CD4-positive, alpha-beta T cell treated with Interleukin-17A for 4 hours (primary cell): ENCODE measurements around the gene GALNS.

Source experiments
- DNase-seq: peaks from one replicate; pipeline ENCODE4 v3.0.0-alpha.2; 2020; ENCODE audit warnings: mixed read lengths

The GALNS gene

DNA sequence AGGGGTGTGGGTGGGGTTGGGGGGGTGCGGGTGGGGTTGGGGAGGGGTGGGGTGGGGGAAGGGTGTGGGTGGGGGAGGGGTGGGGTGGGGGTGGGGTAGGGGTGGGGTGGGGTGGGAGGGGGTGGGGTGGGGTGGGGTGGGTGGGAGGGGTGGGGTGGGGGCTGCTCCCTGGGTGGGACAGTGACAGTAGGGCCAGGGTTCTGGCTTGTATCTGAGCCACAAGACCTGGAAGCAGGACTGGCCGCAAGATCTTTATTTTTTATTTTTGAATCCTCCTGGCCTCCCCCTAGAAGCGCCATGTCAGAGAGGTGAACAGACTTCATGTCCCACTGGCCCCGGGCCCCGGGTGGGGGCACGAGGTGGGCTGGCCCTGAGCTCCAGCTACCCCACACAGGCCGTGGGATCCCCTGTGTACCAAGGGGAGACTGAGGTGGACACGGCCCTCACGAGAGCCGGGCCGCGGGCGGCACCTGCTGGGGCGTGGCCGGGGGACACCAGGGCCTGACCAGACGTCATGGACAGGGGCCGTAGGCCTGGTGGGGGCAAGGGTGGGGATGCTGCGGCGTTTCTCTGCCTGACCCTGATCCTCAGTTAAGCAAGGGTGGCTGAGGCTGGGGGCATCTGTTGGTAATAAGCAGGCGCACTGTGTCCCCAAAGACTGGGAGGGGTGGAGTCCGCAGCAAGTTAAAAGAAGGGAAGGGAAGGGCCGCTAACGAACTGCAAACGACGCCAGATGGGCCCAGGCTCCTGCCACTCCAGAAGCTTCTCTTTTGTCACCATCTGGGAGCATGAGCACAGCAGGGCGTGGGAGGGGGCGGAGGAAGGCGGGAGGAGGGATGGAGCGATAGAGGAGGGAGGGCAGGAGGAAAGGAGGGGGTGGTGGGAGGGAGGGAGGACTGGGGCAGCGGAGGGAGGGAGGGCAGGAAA is 32.0 kb upstream of the GALNS start:
- no peak for DNase-seq

DNA sequence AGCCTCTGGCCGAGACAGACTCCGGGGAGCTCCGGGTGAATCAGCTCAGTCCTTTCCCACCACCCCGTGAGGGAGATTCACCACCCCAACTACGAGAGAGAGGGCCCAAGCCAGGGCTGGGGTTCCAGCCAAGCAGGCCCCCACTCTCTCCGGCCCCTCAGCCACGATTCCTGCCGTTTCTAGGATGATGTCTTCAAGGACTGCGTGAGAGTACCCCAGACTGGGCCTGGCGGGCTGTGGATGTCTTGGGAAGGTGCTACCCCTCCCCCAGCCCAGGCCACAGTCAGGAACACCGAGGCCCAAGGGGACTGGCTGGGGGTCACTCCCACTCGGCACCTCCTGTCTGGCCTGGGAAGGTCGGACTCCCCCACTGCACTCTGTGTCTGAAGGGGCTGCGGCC is 31.3 kb upstream of the GALNS start:
- DNase-seq, result no peak

DNA sequence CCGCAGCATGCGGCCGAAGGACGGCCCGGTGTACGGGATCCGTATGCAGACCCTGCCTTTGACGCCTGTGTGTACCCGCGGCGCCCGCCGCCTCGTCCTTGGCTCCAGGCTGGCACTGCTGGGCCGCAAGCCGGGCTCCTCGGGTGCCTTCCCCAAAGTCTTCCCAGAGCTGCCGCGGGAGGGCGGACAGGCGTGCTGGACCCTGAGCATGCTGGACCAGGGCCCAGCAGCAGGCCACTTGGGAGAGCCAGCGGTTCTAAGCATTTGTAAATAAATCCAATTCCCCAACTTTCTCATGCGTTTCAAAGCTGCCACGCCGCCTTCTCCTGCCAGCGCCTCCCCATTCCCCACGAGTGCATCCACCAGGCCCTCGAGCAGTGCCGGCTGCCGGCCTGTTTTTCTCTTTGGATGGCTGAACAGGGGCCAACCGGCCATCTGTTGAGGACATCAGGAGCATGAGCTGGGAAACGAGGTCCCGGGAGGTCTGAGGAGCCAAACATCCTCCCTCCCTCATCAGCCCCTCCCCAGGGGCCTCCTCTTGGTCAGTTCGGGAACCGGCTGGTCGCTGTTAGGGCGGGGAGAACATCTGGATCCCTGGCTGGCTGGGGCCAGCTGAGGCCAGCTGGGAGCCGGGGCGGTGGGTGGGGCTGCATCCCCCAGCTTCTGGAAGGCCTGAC is 30.2 kb upstream of the GALNS start:
- no peak for DNase-seq

DNA sequence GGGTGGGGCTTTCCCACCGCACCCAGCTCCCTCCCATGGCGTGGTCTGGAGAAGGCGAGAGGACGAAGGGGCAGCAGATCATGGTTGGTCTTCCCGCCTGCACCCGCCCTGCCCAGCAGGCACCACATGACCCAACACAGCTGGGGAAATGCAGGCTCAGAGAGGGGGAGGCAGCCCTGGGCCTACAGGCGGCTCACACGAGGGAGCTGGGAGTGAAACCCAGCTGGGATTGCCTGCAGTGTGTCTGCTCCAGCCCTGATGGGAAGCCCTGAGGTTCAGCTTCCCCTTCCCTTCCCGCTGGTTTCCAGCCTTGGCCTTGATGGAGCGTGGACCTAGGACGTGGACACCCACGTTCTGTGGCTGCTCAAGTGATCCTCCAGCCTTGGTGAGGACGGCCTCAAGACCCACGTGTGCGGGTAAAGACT is 29.7 kb upstream of the GALNS start:
- no peak for DNase-seq

DNA sequence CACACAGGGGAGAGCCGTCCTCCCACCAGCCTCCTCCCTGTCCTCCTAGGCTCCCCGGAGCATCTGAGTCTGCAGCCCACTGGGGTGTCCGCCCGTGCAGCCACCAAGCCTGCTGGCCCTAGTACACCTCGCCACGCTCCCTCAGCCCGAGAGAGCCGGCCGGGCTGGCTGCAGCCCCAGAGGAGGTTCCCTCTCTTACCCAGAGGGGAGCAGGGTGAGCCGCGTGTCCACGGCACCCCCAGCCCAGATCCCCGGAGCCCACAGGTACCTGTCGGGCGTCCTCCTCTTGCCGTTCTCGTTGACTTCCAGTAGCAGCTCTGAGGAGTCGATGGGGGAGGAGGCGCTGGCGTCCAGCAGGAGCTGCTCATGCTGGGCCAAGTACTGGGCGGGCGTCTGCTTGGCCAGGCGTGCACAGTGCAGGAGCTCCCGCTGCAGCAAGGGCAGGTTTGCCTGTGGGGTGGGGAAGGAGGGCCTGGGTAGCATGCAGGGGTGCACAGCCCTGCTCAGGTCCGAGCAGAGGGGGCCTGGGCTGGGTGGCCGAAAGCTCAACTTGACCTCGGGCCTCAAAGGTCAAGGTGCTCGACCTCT is 29.0 kb upstream of the GALNS start:
- no peak for DNase-seq

DNA sequence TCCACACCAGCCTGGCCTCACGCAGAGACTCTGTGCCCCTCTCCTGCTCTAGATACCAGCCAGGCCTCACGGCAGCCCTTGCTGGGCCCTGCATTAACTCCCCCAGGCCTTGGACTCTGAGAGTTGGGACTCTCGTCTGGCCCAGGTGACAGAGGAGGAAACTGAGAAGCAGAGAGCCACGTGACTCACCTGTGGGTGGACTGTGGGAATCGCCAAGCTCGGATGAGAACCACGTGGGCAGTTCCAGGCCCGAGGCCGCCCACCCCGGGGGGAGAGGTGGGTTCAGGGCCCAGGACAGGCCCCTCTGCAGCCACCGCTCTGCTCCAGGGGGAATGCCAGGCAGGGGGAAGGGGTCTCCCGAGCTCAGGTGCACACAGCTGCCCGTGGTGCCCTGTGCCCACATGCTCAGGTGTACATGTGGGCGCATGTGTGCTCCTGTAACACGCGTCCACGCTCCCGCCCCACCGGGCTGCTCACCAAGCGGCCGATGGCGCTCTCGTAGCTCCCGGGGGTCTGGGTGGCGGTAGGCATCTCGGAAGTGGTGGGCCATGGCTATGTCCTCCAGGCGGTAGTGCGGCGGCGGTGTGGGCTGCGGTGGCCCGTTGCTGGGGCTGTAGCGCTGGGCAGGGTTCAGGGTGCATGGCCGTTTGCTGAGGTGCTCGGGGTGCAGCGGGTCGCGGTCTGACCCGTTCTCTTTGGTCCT is 28.0 kb upstream of the GALNS start:
- no peak for DNase-seq

DNA sequence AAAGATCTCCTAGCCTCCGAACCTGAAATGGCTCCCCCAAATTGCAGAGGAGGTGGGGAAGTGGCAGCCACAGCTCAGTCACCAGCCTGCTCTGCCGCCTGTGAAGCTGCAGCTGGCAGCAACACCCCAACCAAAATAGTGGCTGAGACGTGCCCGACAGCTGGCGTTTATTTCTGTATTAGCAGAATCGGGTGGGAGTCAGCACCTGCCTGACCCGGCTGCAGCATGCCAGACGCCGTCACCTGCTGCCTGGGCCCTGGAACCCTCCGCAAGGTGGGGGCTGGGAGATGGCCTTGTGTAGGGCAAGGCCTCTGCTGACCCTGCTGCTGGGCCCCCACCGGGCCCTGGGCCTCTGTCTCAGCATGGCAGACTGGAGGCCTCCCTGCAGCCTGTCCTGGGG is 27.2 kb upstream of the GALNS start:
- DNase-seq, result no peak

DNA sequence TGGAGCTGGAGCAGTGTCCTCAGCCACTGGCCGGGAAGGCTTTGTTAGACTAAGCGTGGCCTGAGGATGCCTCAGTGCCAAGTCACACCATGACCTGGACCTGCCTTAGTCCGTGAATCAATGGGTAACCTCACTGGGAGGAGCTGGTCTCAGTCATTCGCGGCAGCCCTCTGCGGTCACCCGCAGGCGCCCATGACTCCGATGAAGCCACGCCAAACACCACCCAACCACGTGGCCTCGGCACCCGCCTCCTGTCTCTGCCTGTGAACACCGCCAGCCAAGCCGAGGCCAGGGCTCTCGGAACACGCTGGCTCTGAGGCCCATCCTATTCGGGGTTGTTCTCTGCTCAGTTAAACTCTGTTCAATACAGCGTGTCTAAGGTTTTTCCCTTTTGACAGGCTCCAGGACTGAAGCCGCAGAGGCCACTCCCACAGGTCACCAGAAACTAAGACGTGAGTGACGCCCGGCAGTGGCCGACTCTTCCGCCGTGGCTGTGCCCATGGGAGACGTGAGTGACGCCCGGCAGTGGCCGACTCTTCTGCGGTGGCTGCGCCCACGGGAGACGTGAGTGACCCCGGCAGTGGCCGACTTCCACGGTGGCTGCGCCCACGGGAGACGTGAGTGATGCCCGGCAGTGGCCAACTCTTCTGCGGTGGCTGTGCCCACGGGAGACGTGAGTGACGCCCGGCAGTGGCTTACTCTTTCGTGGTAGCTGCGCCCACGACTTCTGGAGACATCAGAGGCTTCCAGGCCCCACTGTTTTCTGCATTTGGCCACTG is 26.6 kb upstream of the GALNS start:
- no peak for DNase-seq

DNA sequence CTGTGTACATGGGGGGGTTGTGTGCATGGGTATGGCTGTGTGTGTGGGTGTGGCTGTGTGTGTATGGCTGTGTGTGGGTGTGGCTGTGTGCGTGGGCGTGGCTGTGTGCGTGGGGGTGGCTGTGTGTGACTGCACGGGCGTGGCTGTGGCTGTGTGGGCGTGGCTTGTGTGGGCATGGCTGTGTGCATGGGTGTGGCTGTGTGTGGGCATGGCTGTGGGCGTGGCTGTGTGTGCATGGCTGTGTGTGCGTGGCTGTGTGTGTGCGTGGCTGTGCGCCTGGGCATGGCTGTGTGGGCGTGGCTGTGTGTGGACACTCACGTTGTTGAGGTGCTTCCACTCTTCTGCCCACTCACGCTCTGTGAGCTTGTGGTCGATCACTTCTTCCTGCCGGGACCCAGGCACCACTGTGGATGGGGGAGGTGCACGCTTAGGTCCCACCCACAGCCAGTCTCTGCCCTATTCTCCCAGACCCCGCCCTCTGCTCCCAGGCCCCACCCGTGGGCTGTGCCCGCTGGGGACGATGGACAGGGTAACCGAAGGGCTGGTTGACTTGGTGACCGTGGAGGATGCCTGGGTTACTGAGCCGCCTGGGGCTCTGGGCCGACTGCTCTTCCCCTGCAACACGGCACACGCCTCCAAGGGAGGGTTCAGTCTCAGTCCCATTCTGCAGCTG is 25.7 kb upstream of the GALNS start:
- DNase-seq, result no peak

DNA sequence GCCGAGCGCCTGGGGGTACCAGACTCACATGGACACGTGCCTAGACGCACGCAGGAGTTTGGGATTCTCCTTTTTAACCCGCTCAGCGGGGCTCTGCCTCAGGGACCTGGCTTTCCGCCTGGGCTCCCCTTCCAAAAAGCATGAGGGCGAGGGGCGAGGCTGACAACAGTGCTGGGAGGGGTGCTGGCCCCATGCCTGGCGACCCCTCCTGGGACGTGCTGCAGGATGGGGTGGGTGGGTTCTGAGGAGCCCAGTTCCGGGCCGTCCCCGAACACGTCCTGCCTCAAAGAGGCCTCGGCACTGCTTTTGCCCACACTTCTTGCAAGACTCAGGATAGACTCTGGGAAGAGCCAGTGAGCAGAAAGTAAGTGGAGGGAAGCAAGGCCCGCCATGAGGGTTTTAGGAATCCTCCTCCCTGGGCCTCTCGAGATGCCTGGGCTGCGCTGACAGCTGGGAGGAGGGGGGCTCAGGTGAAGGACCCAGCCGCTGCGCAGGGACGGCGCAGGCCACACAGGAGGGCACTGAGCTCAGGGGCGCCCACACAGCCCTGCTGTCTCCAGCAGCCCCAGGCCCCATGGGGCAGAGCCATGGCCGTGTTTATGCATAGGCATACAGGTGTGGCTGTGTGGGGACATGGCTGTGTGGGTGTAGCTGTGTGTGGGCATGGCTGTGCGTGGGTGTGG is 25.1 kb upstream of the GALNS start:
- DNase-seq, result no peak

DNA sequence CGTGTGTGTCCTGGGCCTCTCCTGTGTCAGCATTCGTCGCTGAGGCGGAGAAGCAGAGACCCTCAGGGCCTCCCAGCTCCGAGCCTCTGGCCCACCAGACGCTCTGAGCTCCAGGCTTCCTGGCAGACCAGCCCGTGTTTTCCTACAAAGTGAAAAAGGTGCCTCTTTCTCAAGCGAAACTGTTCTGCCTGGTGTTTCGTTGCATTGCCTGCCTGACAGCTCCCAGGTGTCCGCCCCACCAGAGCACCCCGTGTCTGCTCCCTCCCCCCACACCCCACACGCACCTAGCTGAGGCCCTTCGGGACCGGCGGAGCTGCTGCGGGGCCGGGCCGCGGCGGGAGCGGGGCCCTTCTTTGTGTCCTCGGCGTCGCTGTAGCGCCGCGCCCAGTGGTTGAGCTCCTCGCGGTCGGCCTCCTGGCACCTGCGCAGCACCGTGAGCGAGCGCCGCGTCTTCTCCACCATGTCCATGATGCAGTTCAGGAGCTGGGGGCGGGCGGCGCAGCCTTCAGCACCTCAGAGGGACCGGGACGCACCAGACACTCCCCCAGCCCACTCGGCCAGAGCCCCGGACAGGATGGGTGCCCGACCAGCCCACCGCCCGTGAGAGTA is 24.4 kb upstream of the GALNS start:
- DNase-seq, result no peak

DNA sequence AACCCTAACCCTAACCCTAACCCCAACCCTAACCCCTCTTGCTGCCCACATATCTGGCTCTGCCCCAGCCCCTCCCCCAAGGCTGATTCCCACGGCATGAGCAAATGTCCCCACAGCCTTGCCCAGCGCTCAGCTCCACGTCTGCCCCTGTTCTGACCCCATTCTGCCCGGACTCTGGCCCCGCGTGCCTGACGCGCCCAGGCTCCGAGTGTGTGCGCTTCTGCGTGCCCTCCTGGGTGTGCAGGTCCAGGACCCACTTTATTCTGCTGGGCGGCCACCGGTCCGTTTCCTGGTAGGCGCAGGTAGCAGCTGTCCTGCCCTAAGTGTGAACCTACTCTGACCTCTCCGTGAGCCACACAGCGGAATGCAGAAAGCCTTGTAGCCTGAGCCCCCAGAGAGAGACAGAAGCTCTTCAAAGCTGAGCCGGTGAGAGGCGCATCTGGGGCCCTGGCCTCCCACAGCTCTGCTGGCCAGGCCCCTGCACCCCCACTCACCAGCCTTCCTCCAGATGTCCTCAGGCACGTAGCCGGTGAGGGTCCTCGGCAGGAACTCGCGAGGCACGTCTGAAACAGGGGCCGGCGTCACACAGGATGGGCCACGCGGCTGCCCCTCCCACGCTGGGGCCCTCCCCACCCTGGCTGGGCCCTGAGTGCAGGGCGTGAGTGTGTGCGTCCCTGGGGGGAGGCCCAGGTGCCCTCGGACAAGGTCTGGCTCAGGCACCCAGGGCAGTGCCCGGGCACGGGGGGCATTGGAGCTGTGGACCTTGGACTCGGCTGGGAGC is 23.7 kb upstream of the GALNS start:
- DNase-seq, result no peak

DNA sequence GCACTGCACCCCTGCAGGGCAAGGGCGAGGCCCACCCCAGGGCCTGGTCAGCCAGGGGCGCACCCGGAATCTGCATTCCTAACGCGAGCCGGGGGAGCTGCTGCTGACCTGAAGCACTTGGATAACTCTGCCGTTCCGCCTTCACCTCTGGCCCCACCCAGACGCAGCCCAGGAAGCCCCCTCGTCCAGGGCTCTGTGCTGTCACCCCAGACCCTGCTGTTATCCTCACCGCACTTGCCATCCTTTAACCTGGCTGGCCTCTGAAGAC is 23.0 kb upstream of the GALNS start:
- DNase-seq, result no peak

DNA sequence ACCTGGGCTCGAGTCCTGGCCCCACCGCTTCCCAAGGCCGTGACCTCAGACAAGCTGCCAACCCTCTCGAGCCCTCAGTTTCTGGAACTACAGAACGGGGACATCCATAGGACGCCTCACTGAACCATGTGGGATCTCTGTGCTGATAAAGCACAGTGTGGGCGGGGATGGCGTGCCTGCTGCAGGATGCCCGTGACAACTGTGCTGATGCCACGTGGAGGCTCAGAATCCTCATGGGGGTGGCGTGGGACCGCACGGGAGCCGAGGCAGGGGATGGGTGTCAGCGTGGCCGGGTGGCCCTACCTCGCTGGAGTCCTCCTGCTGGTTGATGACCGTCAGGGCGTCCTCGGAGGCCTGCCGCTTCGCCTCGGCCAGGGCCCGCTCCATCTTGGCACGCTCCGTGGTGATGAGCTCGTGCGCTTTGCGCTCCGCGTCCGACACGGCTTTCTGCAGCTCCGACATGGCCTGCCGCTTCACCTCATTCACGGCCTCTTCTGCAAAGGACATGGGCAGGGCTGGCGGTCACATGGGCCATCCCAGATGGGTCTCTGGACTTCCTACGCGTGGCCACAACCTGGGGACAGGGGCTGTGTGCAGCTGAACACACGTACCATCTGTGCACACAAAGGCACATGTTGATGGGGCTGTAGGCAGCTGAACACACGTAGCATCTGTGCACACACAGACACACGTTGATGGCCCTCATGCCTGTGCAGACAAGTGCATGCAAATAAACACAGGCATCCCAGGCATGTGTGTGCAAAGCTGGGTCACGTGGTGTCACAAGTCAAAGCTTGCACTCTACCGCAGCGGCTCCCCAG is 22.4 kb upstream of the GALNS start:
- DNase-seq, result no peak

DNA sequence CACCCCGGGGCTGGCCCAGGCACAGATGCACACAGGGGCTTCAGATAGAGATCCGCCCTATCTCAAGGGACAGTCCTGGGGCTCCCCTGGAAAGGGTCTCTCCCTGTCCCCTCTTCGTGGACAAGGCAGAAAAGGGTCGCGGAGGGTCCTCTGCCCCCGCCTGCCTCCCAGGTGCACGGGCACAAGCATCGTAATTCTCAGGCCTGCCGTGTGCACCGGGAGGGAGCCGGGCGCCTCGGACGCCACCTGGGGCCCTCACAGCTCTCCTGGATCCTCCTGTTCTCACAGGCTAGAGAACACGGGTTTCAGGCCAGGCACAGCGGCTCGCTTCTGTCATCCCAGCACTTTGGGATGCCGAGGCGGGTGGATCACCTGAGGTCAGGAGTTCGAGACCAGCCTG is 21.6 kb upstream of the GALNS start:
- no peak for DNase-seq

DNA sequence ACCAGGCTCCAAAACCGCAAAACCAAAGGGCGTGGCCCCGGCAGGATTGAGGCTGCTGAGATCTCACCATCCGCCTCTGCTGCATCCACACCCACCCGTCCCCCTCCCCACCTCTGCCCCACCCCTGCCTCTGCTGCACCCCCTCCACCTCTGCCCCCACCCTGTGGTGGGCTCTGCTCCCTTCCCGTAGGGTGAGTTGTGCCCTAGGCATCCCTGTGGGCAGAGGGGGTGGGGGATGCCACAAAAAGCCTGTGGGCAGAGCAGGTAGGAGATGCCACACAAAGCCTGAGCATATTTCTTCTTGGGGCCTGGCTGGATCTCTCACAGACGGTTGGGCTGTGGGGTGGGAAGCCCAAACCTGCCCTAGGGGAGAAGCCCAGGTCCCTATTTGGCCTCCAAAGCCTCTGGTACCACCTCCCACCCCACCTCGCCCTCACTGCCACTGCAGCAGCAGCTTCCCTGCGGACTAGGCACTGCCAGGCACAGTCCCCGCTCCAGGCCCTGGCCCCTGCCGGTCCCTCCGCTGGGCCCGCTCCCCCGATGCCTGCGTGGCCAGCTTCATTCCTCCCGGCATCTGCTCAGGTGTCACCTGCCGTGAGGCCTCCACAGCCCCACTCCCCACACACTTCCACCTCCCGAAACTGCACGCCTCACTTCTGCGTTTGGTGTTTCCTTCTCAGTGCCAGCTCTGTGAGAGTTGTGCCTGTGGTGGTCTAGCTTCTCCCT is 21.0 kb upstream of the GALNS start:
- DNase-seq, result no peak

DNA sequence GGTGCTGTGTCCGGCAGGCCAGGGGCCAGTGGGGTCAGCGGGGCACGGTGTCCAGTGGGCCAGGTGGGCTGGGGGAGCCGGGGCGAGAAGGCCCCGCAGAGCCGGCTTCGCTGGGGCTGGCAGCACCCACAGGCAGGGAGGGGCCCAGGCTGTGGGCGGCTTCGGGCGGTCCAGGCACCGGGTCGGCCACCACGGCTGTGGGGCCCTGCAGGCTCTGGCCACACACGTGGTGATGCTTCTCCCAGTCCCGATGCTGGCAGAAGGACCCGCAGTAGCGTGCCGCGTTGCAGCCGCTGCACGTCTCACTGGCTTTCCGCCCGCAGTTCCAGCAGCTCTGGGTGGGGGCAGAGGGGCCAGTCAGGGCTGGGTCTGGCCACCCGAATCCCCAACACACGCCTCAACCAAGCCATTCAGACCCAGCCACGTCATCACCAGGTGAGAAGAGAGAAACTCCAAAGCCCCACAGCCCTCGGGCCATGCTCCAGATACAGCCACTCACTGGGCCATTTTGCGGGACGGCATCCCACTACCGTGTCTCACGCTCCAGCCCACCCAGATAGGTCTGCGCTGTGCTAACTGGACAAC is 20.3 kb upstream of the GALNS start:
- DNase-seq, result no peak

DNA sequence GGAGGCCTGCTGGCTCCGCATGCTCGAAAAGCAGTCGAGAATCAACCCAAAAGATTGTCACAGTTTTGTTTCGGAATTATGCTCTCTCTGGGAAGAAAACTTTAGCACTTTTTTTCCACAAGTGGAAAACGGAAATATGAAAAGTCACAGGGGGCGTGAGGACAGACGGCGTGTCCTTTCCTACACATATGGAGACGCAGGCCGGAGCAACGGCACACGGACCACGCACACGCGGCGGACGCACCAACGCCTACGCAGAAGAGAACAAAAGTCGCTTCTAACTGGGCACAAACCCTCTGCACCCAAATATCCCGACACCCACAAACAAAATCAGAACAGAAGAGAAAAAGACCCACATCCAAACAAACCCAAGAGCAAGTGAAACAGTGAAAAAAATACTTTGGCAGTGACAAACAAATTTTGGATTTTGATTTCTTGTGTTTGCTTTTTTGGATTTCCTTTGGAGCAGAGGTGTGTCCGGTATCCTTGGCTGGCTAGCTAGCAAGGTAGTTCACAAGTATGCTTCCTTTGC is 19.0 kb upstream of the GALNS start:
- DNase-seq, result no peak
